HEK293 (cell line): Measurements from ENCODE around the gene ZHX3.

Experiments used
- CTCF ChIA-PET: fragments of 350-600 bp; formaldehyde crosslinking; extraction: SDS; loops from one replicate; lab custom pipeline; 2021; ENCODE audit warnings: antibody characterized with exemption; lab: Yijun Ruan, JAX
- POLR2A ChIA-PET: fragments of 300-600 bp; formaldehyde crosslinking; extraction: SDS; loops from one replicate; lab custom pipeline; 2020; ENCODE audit warnings: antibody characterized with exemption, inconsistent platforms; lab: Yijun Ruan, JAX
- H3K27ac ChIP-seq: fragments of 200-500 bp; sonication (Bioruptor generic); 2 replicates; pipeline ENCODE4 v1.5.1; 2014; ENCODE audit warnings: low read depth, low read length, control low read depth, inconsistent platforms; ENCODE audit errors: extremely low read depth
- H3K36me3 ChIP-seq, 2 experiments: fragments of 200-500 bp in 1 of 2; sonication (Bioruptor generic) in 1 of 2; 1 replicate in 1 of 2; 2 replicates in 1 of 2; pipeline ENCODE4 v1.5.1; 2014 to 2017; ENCODE audit warnings: inconsistent platforms in 2 of 2, low read length in 2 of 2; ENCODE audit not compliant: control insufficient read depth in 2 of 2, insufficient read depth in 1 of 2
- H3K4me1 ChIP-seq: fragments of 200-500 bp; sonication (Bioruptor generic); 2 replicates; pipeline ENCODE4 v1.5.1; 2014; ENCODE audit warnings: mild to moderate bottlenecking, low read length, inconsistent platforms; ENCODE audit not compliant: control insufficient read depth, insufficient read depth
- H3K4me3 ChIP-seq: 2 replicates; pipeline ENCODE4 v1.5.1; 2011; ENCODE audit warnings: low read depth, mild to moderate bottlenecking, control low read depth, low read length, moderate library complexity
- H3K9me3 ChIP-seq: fragments of 200-500 bp; sonication (Bioruptor generic); 2 replicates; pipeline ENCODE4 v1.5.1; 2014; ENCODE audit warnings: low read depth, low read length, inconsistent platforms; ENCODE audit not compliant: control insufficient read depth, insufficient read depth
- GFI1B ChIP-seq: fragments of 450-650 bp; formaldehyde crosslinking; IDR thresholded peaks from 2 replicates; pipeline ENCODE4 v1.5.1; 2016; ENCODE audit warnings: missing biosample characterization, missing genetic modification characterization
- KLF1 ChIP-seq: fragments of 450-650 bp; formaldehyde crosslinking; IDR thresholded peaks from 2 replicates; pipeline ENCODE4 v1.5.1; 2016; ENCODE audit warnings: missing biosample characterization, missing genetic modification characterization
- KLF16 ChIP-seq: fragments of 450-650 bp; formaldehyde crosslinking; IDR thresholded peaks from 2 replicates; pipeline ENCODE4 v1.5.1; 2017; ENCODE audit warnings: missing biosample characterization, missing genetic modification characterization
- KLF9 ChIP-seq: fragments of 450-650 bp; formaldehyde crosslinking; IDR thresholded peaks from 2 replicates; pipeline ENCODE4 v1.5.1; 2016; ENCODE audit warnings: missing biosample characterization, missing genetic modification characterization, low read depth
- REPIN1 ChIP-seq: fragments of 450-650 bp; formaldehyde crosslinking; IDR thresholded peaks from 2 replicates; pipeline ENCODE4 v1.5.1; 2017; ENCODE audit warnings: missing biosample characterization, missing genetic modification characterization, low read depth
- YY2 ChIP-seq: fragments of 450-650 bp; formaldehyde crosslinking; IDR thresholded peaks from 2 replicates; pipeline ENCODE4 v1.5.1; 2016; ENCODE audit warnings: missing biosample characterization, missing genetic modification characterization
- ZBTB20 ChIP-seq: fragments of 450-650 bp; formaldehyde crosslinking; IDR thresholded peaks from 2 replicates; pipeline ENCODE4 v1.5.1; 2016; ENCODE audit warnings: missing biosample characterization, missing genetic modification characterization
- ZNF138 ChIP-seq: fragments of 450-650 bp; formaldehyde crosslinking; IDR thresholded peaks from 2 replicates; pipeline ENCODE4 v1.5.1; 2016; ENCODE audit warnings: missing biosample characterization, missing genetic modification characterization, borderline replicate concordance
- ZNF16 ChIP-seq: fragments of 450-650 bp; formaldehyde crosslinking; IDR thresholded peaks from 2 replicates; pipeline ENCODE4 v1.5.1; 2016; ENCODE audit warnings: low read depth, missing biosample characterization, missing genetic modification characterization
- ZNF223 ChIP-seq: fragments of 450-650 bp; formaldehyde crosslinking; IDR thresholded peaks from 2 replicates; pipeline ENCODE4 v1.5.1; 2016; ENCODE audit warnings: missing biosample characterization, missing genetic modification characterization
- ZNF24 ChIP-seq: fragments of 450-650 bp; formaldehyde crosslinking; IDR thresholded peaks from 2 replicates; pipeline ENCODE4 v1.5.1; 2016; ENCODE audit warnings: missing biosample characterization, missing genetic modification characterization
- ZNF292 ChIP-seq: fragments of 450-650 bp; formaldehyde crosslinking; IDR thresholded peaks from 2 replicates; pipeline ENCODE4 v1.5.1; 2016; ENCODE audit warnings: low read depth, missing biosample characterization, missing genetic modification characterization, borderline replicate concordance
- ZNF324 ChIP-seq: fragments of 450-650 bp; formaldehyde crosslinking; IDR thresholded peaks from 2 replicates; pipeline ENCODE4 v1.5.1; 2016; ENCODE audit warnings: missing biosample characterization, missing genetic modification characterization
- ZNF335 ChIP-seq: fragments of 450-650 bp; formaldehyde crosslinking; conservative IDR thresholded peaks from 2 replicates; pipeline ENCODE4 v1.5.1; 2016; ENCODE audit warnings: missing biosample characterization, missing genetic modification characterization
- ZNF37A ChIP-seq: fragments of 450-650 bp; IDR thresholded peaks from 2 replicates; pipeline ENCODE4 v1.5.1; 2018; ENCODE audit warnings: missing biosample characterization, missing genetic modification characterization
- ZNF391 ChIP-seq: fragments of 450-650 bp; formaldehyde crosslinking; IDR thresholded peaks from 2 replicates; pipeline ENCODE4 v1.5.1; 2016; ENCODE audit warnings: low read depth, missing biosample characterization, missing genetic modification characterization, borderline replicate concordance
- ZNF501 ChIP-seq: fragments of 450-650 bp; formaldehyde crosslinking; IDR thresholded peaks from 2 replicates; pipeline ENCODE4 v1.5.1; 2016; ENCODE audit warnings: missing biosample characterization, missing genetic modification characterization
- ZNF548 ChIP-seq: fragments of 450-650 bp; formaldehyde crosslinking; IDR thresholded peaks from 2 replicates; pipeline ENCODE4 v1.5.1; 2016; ENCODE audit warnings: missing biosample characterization, missing genetic modification characterization
- ZNF571 ChIP-seq: fragments of 450-650 bp; formaldehyde crosslinking; IDR thresholded peaks from 2 replicates; pipeline ENCODE4 v1.5.0; 2017; ENCODE audit warnings: missing biosample characterization, missing genetic modification characterization
- ZNF596 ChIP-seq: fragments of 450-650 bp; IDR thresholded peaks from 2 replicates; pipeline ENCODE4 v1.5.0; 2018; ENCODE audit warnings: missing biosample characterization, mild to moderate bottlenecking, missing genetic modification characterization, moderate library complexity
- ZNF626 ChIP-seq: fragments of 450-650 bp; sonication (Bioruptor Pico); formaldehyde crosslinking; IDR thresholded peaks from 2 replicates; pipeline ENCODE4 v1.5.1; 2018; ENCODE audit warnings: missing biosample characterization, missing genetic modification characterization, inconsistent platforms
- ZNF654 ChIP-seq: fragments of 450-650 bp; formaldehyde crosslinking; IDR thresholded peaks from 2 replicates; pipeline ENCODE4 v1.5.1; 2016; ENCODE audit warnings: low read depth, missing biosample characterization, missing genetic modification characterization
- ZNF701 ChIP-seq: fragments of 450-650 bp; formaldehyde crosslinking; IDR thresholded peaks from 2 replicates; pipeline ENCODE4 v1.5.1; 2016; ENCODE audit warnings: missing biosample characterization, missing genetic modification characterization
- ZNF792 ChIP-seq: fragments of 450-650 bp; formaldehyde crosslinking; IDR thresholded peaks from 2 replicates; pipeline ENCODE4 v1.5.1; 2016; ENCODE audit warnings: missing biosample characterization, missing genetic modification characterization
- TF ChIP-seq, protein P1 (sequence below): fragments of 450-650 bp; IDR thresholded peaks from 2 replicates; pipeline ENCODE4 v1.5.1; 2018; ENCODE audit warnings: missing biosample characterization, missing genetic modification characterization
- TF ChIP-seq, protein P2 (sequence below): fragments of 450-650 bp; formaldehyde crosslinking; IDR thresholded peaks from 2 replicates; pipeline ENCODE4 v1.5.1; 2016; ENCODE audit warnings: missing biosample characterization, missing genetic modification characterization
- TF ChIP-seq, protein P3 (sequence below): fragments of 450-650 bp; formaldehyde crosslinking; IDR thresholded peaks from 2 replicates; pipeline ENCODE4 v1.5.1; 2016; ENCODE audit warnings: missing biosample characterization, missing genetic modification characterization

Gene ZHX3

DNA sequence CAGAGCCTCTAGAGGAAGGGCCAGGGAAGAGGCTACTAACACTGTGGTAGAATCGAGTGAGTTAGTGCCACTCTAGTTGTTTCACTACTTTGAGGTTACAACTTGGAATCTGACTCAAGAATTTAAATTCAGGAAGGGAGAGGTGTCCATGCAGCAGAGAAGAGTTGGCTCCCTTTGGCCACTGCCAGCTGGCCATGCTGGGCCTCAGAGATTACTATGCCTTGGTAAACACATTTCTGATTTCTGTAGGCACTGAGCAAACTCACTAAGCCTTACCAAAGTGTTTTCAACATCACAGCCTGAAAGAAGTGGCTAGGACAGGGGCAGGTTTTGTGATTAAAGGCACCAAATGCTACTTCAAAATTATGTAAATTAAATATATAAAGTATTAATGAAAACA, 61.9 kb downstream of the ZHX3 start:
- H3K4me1 ChIP-seq: no peaks in the 10 kb centered on the region
- CTCF ChIA-PET: interaction anchor here (0.7 to 1.2 kb wide), 3 partner anchors 7 to 292 kb away, joined by 3 to 5 read pairs (median 3); no protein-coding TSS in a partner anchor
- TF ChIP-seq ZNF24 (no peak), YY2 (tag by site-specific recombination) (no peak), ZNF324 (no peak), ZNF223 (tag by site-specific recombination) (no peak), KLF1 (no peak), ZNF548 (tag by site-specific recombination) (no peak), ZNF501 (tag by site-specific recombination) (no peak), ZNF701 (tag by site-specific recombination) (no peak), ZNF16 (tag by site-specific recombination) (no peak), ZNF37A (tag by site-specific recombination) (no peak), REPIN1 (tag by site-specific recombination) (no peak), KLF16 (tag by site-specific recombination) (no peak)
- TF ChIP-seq, protein P1, sequence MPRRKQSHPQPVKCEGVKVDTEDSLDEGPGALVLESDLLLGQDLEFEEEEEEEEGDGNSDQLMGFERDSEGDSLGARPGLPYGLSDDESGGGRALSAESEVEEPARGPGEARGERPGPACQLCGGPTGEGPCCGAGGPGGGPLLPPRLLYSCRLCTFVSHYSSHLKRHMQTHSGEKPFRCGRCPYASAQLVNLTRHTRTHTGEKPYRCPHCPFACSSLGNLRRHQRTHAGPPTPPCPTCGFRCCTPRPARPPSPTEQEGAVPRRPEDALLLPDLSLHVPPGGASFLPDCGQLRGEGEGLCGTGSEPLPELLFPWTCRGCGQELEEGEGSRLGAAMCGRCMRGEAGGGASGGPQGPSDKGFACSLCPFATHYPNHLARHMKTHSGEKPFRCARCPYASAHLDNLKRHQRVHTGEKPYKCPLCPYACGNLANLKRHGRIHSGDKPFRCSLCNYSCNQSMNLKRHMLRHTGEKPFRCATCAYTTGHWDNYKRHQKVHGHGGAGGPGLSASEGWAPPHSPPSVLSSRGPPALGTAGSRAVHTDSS: no peak
- TF ChIP-seq, protein P2, sequence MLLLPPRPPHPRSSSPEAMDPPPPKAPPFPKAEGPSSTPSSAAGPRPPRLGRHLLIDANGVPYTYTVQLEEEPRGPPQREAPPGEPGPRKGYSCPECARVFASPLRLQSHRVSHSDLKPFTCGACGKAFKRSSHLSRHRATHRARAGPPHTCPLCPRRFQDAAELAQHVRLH: no peak
- H3K9me3 ChIP-seq: no peaks in the 10 kb centered on the region
- POLR2A ChIA-PET: no interaction called here
- H3K27ac ChIP-seq: no peak overlapping the region
- no peak overlapping the region for H3K4me3 ChIP-seq
- H3K36me3 ChIP-seq: no peaks in the 10 kb centered on the region

DNA sequence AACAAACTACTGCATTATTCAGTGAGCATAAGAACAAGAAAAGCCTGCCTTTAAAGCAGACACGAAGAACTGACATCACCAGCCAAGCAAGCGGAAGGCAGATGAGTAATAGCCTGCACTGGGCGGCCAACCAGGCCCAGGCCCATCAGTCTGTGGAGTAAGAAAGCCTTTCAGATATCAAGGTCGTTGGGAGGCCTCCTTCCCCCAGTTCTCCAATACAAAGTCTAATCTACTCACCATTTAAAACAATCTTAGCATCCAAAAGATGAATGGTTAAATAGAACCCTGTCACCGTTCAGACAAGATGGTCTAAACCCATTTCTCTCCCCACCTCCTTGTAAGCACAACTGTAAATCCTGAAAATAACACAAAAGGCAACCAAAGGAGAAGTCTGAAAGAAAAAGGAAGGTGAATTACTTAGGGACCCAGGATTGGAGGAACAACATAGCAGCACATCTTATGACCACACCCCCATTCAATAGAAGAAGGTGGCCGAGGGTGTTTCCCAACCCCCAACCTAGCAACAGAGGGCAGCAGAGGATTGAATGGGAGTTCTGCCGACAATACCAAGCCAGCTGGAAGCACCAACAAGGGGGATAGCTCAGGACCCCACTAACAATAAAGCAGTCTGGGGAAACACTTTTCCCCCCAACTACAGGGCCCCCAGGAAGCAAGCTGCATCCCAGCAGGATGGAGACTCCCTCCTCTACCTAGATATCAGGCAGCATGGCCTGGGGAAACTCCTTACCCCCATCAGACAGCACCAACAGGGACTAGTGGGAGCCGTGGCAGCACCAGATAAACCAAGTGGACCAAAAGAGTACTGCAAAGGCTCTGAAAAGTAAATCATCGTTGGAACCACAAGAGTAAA, 67.9 kb downstream of the ZHX3 start:
- no peak overlapping the region for H3K4me3 ChIP-seq
- CTCF ChIA-PET: interaction anchor here (0.7 to 1.5 kb wide), 8 partner anchors 16 to 128 kb away, joined by 3 to 5 read pairs (median 4); no protein-coding TSS in a partner anchor
- no peaks in the 10 kb centered on the region for H3K4me1 ChIP-seq
- no peaks in the 10 kb centered on the region for H3K36me3 ChIP-seq
- POLR2A ChIA-PET: no interaction called here
- H3K27ac ChIP-seq: no peak overlapping the region
- H3K9me3 ChIP-seq: no peaks in the 10 kb centered on the region
- TF ChIP-seq, protein P3, sequence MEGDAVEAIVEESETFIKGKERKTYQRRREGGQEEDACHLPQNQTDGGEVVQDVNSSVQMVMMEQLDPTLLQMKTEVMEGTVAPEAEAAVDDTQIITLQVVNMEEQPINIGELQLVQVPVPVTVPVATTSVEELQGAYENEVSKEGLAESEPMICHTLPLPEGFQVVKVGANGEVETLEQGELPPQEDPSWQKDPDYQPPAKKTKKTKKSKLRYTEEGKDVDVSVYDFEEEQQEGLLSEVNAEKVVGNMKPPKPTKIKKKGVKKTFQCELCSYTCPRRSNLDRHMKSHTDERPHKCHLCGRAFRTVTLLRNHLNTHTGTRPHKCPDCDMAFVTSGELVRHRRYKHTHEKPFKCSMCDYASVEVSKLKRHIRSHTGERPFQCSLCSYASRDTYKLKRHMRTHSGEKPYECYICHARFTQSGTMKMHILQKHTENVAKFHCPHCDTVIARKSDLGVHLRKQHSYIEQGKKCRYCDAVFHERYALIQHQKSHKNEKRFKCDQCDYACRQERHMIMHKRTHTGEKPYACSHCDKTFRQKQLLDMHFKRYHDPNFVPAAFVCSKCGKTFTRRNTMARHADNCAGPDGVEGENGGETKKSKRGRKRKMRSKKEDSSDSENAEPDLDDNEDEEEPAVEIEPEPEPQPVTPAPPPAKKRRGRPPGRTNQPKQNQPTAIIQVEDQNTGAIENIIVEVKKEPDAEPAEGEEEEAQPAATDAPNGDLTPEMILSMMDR (tag by site-specific recombination): peak; percentile 79
- TF ChIP-seq ZNF626 (tag by site-specific recombination) (no peak), ZNF501 (tag by site-specific recombination) (no peak), GFI1B (tag by site-specific recombination) (no peak), ZNF391 (tag by site-specific recombination) (no peak), ZNF571 (tag by site-specific recombination) (no peak), ZNF654 (tag by site-specific recombination) (peak; percentile 53), KLF9 (peak; percentile 48; the same call in 1 of the 2 replicates), ZNF292 (no peak), ZBTB20 (tag by site-specific recombination) (no peak), ZNF335 (tag by site-specific recombination) (0 out of 2 replicates have a peak, but pooled peaks have one; percentile 18), ZNF138 (tag by site-specific recombination) (no peak), YY2 (tag by site-specific recombination) (no peak), ZNF792 (tag by site-specific recombination) (no peak), ZNF596 (tag by site-specific recombination) (no peak)
- TF ChIP-seq, protein P2: no peak
